MG63 (cell line): ENCODE data around the gene FADS1. TPM values are rescaled to one million over a fixed set of nuclear protein-coding genes. Genes with fewer than 3 reads are reported as not detected.

ENCODE experiments used
- DNase-seq: peaks from one replicate; pipeline ENCODE4 v3.0.0-alpha.2; 2020
- H3K27me3 ChIP-seq: fragments of 250-450 bp; sonication (Bioruptor Pico); 2 replicates; pipeline ENCODE4 v1.5.1; 2020; ENCODE audit warnings: mild to moderate bottlenecking, moderate library complexity
- H3K36me3 ChIP-seq: fragments of 250-450 bp; sonication (Bioruptor Pico); 2 replicates; pipeline ENCODE4 v1.5.1; 2020; ENCODE audit warnings: mild to moderate bottlenecking, moderate library complexity
- H3K4me3 ChIP-seq: fragments of 250-450 bp; sonication (Bioruptor Pico); 2 replicates; pipeline ENCODE4 v1.5.1; 2020; ENCODE audit warnings: mild to moderate bottlenecking, moderate library complexity
- H3K9me3 ChIP-seq: fragments of 250-450 bp; sonication (Bioruptor Pico); 2 replicates; pipeline ENCODE4 v1.5.1; 2020; ENCODE audit warnings: mild to moderate bottlenecking, moderate library complexity
- total RNA-seq: library from RNA; depleted of rRNA; stranded (reverse); fragments of >200 nt; shearing (Covaris generic); gene quantifications from 2 replicates; pipeline ENCODE4 v1.2.3, GENCODE V29; 2014; ENCODE audit warnings: low replicate concordance

The FADS1 gene
- total RNA-seq, 1 experiment from 2014 or later, result 28.3 TPM

DNA sequence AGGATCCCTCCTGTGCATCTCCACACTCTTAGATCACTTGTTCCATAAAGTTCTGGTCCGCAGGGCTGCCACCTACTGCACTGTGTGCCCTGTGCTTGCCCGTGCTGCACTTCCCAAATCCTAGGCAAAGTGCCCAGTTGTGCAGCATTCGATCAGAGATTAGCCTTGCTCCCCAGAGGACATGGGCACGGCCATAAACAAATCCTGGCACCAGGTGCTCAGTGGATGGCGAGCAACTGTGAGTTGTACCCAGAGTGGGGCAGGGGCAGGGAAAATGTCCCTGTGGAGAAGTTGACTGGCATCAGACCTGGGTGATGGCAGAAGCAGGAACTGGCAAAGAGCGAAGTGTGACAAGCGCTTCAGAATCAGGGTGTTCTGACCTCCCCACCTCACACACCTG lies 16.0 kb upstream of the FADS1 start:
- Histone ChIP-seq H3K27me3 (peaks cover 11% of the 10 kb centered on the region; the same call in 1 of the 2 replicates), H3K4me3 (no peak overlapping the region), H3K9me3 (no peaks in the 10 kb centered on the region), H3K36me3 (no peaks in the 10 kb centered on the region)
- DNase-seq, result no peak

DNA sequence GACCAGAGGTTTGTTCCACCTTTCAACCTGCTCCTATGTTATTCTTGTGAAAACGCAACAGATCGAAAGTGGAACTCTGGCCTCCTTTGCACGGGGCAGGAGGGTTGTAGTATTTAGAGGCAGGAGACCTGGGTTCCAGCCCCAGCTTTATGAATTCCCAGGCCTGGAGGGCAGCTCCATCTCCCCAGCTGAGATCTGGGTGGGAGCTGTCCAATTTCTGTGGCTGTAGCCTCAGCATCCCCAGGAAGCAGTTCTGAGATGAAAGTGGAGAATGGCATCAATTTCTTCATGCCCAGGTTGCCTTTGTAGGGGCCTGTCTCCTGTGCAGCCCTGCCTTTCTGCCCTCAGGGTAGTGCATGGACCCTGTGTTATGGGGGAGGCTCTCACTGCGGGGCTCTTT lies 15.4 kb upstream of the FADS1 start:
- DNase-seq, result no peak
- Histone ChIP-seq H3K9me3 (no peaks in the 10 kb centered on the region), H3K27me3 (peaks cover 14% of the 10 kb centered on the region; the same call in 1 of the 2 replicates), H3K4me3 (no peak overlapping the region), H3K36me3 (no peaks in the 10 kb centered on the region)

DNA sequence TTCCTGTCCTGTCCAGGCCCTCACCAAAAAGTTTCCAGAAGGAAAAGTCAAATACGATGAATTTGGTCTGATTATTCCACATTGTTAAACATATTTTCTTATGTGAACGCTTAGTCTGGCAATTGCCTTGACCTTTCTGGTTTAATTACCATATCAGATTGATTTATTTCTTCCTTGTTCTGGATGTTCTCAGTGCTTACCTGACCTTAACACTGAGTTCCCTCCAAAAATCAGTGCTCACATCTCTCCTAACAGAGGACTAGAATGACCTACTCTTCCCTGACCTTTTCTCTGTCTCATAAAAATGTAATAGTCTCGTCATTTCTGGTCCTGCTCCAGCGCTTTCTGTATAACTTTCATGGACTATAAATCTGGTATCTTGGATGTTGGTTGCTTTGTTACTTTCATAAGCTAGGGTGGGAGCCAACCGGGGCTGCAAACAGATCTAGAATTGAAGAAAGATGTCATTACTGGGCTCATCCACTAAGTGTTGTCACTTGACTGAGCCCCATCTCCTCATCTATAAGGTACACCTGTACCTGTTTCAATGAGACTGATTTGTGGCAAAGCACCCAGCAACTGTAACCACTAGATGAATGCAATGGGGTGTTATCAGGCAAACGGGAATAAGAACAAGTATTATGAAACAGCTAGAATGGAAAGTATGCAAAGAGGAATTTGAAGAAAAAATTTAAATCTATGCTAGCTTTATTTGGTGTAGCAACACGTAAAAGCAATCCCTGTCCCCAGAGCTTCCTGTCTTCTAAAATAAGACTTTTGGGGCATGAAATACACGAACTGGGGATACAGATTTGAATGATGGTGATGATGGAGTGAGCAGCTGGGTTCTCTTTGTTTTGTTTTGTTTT lies 13.7 kb upstream of the FADS1 start:
- Histone ChIP-seq H3K36me3 (no peaks in the 10 kb centered on the region), H3K27me3 (peaks cover 14% of the 10 kb centered on the region; the same call in 1 of the 2 replicates), H3K4me3 (no peak overlapping the region), H3K9me3 (no peaks in the 10 kb centered on the region)
- DNase-seq, result no peak

DNA sequence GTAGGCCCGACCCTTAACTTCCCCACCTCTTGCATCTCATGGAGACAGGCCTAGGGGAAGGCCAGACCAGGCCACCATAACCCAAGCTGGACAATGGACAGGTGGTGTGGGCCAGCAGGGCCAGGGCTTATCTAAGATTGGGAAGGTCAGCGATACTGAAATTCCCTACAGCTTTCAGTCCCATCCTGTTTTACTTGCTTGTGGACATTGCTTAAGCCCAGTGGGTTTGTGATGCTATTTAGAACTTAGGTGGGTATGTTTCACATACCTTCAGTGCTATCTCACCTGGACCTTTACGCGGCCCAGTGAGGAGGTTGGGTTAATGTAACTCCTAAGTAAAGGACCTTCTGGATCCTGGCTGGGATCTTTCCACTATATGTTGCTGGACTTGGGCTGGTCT lies 13.0 kb upstream of the FADS1 start:
- no peak for DNase-seq
- Histone ChIP-seq H3K27me3 (peaks cover 14% of the 10 kb centered on the region; the same call in 1 of the 2 replicates), H3K36me3 (no peaks in the 10 kb centered on the region), H3K4me3 (no peak overlapping the region), H3K9me3 (no peaks in the 10 kb centered on the region)

DNA sequence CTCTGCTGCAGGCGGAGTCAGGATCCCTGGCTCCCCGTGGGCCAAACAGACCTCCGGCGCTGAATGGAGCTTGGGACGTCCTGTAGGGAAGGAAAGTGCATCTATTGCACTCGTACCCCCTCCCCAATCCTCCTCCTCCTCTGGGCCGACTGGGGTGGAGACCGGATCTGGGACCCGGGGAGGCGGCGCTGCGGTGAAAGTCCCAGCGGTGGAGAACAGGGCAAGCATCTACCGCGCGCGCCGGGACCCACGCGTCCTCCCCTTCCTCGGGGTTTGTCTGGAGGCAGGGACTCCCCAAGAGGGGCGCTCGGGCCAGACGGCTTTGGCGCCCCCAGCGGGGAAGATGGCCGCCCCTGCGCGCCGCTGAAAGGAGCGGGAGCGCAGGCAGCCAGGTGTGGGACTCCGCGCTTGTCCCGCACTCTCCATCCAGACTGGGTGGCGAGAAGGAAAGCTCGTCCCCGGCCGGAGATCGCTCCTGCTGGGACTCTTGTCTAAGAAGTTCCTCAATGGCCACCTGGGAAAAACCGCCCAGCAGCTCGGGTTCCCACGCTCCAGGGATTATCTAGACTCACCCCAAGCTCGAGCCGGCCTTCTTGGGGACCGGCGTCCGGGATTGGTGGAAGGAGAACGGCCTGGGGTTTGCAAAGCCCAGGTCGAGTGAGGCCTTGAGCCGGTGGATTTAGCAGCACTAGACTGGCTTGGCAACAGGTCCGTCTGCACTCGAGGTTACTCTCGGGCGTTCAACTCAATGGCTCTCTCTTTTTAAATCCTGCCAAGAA lies 12.0 kb upstream of the FADS1 start:
- no peaks in the 10 kb centered on the region for H3K36me3 ChIP-seq
- no peaks in the 10 kb centered on the region for H3K9me3 ChIP-seq
- H3K27me3 ChIP-seq, result peaks cover 14% of the 10 kb centered on the region; the same call in 1 of the 2 replicates
- H3K4me3 ChIP-seq, result peak overlapping the region; percentile 37
- peak; percentile 9 for DNase-seq

DNA sequence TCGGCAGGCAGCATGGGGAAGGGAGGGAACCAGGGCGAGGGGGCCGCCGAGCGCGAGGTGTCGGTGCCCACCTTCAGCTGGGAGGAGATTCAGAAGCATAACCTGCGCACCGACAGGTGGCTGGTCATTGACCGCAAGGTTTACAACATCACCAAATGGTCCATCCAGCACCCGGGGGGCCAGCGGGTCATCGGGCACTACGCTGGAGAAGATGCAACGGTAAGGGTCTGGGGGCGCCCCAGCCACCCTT lies 11.5 kb upstream of the FADS1 start:
- DNase-seq, result no peak

DNA sequence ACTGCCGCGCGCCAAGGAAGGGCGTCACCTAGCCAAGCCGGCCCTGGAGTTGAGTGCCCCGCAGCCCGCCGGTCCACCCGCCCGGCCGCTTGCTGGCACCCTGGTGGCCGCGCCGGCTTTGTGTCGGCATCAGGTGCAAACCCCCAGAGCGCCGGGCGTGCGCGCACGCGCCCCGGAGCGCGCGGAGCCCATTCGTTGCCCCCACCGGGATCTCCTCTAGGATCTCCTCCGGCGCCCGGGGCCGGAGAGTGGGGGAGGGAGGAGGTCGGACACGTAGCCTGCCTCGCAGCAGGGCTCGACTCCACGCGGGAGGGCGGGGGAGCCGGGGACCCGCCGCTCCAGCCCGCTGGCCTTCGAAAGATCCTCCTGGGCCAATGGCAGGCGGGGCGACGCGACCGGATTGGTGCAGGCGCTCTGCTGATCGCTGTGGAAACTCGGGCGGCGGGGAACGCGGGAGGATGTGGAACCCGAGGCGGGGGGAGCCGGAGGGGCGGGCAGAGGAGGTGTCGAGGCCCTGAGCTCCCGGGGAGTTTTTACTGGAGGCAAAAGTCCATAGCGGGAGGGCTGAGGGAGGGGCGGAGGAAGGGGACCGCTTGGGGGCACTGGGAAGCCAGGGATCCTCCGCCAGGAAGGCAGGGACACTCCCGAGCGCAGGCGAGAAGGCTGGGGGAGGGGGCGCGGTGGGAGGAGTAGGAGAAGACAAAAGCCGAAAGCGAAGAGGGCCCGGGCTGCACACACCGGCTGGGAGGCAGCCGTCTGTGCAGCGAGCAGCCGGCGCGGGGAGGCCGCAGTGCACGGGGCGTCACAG lies 11.0 kb upstream of the FADS1 start, which contains the start of gene FADS2:
FADS2 (plus strand) TSS at position 730 of the 808 bp plus-strand sequence. CDS start 91 bp downstream, outside the sequence.
- no peaks in the 10 kb centered on the region for H3K9me3 ChIP-seq
- peak; percentile 76 for DNase-seq
- peak within 1 kb of the TSS; percentile 37 for H3K4me3 ChIP-seq
- H3K27me3 ChIP-seq, result peaks cover 14% of the 10 kb centered on the region; the same call in 1 of the 2 replicates
- no peaks in the 10 kb centered on the region for H3K36me3 ChIP-seq

More for the DNA sequence above, 11.5 kb upstream of the FADS1 start:
- peak overlapping the region; percentile 37 for H3K4me3 ChIP-seq
- no peaks in the 10 kb centered on the region for H3K9me3 ChIP-seq
- H3K36me3 ChIP-seq, result no peaks in the 10 kb centered on the region
- peaks cover 14% of the 10 kb centered on the region; the same call in 1 of the 2 replicates for H3K27me3 ChIP-seq

DNA sequence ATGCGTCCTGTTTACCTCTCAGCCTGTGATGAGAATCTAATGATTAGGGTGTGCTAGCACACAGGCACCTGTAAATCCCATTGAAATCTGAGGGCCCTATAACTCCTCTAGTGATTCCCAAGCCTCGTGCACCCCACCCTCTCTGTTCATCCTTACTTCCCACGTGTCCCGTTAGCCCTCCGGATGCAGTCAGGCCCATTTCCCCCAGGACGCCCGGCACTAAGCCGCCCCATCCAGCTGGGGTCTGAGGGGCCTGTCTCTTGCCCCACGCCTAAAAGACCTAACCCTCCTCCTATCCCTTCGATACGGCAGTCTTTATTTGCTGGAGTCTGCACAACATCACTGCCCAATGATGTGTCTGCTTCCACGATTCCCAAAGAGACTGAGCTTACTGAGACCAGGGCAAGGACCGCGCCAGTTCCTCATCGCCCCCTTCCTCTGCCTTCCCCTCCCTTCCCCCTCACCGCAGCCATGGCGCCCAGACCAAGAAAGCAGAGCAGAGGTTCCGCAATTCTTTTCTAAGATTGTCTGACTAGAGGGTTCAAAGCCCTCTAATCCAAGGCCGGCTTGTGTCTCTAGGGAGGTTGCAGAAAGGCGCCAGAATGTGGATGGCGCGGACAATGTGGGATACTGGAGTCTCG lies 10.2 kb upstream of the FADS1 start:
- Histone ChIP-seq H3K9me3 (no peaks in the 10 kb centered on the region), H3K4me3 (peak overlapping the region; percentile 37), H3K36me3 (no peaks in the 10 kb centered on the region), H3K27me3 (peaks cover 14% of the 10 kb centered on the region; the same call in 1 of the 2 replicates)
- DNase-seq, result no peak

DNA sequence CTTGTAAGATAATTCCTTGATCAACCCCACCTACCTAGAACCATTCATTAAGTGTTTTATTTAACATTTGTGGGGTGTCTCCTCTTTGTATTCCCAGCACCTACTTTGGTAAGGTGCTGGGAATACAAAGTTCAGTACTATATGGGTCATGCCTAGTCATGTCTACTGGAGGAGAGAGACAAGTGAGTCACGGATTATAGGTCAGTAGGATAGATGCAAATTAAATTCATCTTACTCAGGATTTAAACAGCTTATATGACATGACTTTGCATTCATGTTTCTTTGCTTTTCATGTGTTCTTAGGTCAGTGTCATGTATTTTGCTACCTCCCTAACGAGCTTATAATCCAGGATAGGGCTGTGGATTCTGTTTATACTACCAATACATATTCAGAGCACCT lies 3.4 kb upstream of the FADS1 start:
- Histone ChIP-seq H3K4me3 (no peak overlapping the region), H3K9me3 (no peaks in the 10 kb centered on the region), H3K36me3 (no peaks in the 10 kb centered on the region), H3K27me3 (no peaks in the 10 kb centered on the region)
- no peak for DNase-seq

DNA sequence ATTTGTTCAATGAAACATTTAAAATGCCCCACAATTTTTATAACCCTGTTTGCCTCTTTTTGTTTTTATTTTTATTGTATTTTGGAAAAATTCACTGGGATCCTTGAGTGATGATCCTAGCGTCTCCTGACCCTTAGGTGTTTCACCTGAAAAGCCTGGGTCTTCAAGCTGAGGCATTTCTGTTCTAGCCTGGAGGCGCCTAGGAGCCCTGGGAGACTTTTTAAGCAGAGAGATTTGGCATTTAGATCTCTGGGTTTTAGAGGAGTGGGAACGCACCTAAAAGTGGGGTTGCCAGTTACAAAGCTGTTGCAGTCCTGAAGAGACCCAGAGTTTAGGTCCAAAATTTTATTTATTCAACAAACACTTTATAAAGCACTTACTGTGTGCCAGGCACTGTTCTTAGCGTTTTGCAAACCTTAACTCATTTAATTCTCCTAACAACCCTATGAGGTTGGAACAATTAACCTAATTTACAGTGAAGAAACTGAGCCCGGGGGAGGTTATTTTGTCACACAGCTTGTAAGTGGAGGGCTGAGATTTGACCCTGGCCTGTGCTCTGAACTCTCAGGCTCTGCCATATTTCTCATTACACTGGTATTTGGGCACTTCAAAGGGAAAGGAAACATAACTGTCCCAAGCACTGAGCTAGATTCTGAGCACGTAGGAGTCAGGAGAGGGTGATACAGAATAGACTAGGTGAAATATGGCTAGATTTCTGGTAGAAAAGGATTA lies 834 bp upstream of the FADS1 start:
- H3K36me3 ChIP-seq, result peaks cover 3% of the 10 kb centered on the region; the same call in 1 of the 2 replicates
- peak overlapping the region; percentile 54 for H3K4me3 ChIP-seq
- no peaks in the 10 kb centered on the region for H3K9me3 ChIP-seq
- H3K27me3 ChIP-seq, result no peaks in the 10 kb centered on the region
- no peak for DNase-seq

DNA sequence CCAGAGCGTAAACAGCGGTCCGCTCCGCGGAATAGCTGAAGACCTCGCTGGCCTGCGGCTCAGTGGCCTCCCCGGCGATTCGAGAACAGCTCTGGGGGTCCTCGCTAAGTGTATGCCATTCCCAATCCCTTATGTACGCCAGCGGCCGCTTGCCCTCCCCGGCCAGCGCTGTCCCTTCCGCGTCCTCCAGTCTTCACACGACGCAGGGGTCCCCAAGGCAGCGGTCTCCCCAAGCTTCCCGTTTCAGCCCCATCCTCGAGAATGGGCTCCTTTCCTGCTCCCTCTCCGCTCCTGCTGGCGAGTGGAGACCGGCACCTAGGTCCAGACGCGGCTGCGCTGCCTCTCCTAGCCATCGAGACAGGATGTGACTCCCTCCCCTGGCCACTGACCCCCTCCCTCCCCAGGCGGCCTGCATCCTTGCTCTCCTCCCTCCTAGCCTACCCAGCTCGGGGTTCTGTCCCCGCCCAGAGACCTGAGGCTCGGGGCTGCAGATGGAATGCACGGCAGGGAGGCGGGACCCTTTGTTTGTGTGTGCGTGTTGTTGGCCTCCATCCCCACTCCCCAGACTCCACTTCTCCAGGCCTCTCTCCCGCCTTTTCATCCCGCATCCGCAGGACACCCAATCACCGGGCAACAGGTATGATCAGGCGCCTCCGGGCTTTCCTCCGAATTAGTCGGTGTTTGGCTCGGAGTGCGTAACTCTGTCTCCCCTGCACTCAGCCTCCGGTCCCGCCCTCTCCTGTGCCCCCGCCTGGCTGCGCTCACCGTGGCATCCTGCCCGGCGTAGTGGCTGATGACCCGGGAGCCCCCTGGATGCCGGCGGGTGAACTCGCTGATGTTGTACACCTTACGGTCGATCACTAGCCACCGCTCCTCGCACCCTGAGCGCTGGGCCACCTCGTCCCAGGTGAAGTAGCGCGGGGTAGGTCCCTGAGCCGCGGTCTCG lies 740 bp downstream of the FADS1 start:
- H3K9me3 ChIP-seq, result no peaks in the 10 kb centered on the region
- DNase-seq, result peak; percentile 83
- peaks cover 7% of the 10 kb centered on the region for H3K36me3 ChIP-seq
- H3K27me3 ChIP-seq, result no peaks in the 10 kb centered on the region
- H3K4me3 ChIP-seq, result peak overlapping the region; percentile 54

DNA sequence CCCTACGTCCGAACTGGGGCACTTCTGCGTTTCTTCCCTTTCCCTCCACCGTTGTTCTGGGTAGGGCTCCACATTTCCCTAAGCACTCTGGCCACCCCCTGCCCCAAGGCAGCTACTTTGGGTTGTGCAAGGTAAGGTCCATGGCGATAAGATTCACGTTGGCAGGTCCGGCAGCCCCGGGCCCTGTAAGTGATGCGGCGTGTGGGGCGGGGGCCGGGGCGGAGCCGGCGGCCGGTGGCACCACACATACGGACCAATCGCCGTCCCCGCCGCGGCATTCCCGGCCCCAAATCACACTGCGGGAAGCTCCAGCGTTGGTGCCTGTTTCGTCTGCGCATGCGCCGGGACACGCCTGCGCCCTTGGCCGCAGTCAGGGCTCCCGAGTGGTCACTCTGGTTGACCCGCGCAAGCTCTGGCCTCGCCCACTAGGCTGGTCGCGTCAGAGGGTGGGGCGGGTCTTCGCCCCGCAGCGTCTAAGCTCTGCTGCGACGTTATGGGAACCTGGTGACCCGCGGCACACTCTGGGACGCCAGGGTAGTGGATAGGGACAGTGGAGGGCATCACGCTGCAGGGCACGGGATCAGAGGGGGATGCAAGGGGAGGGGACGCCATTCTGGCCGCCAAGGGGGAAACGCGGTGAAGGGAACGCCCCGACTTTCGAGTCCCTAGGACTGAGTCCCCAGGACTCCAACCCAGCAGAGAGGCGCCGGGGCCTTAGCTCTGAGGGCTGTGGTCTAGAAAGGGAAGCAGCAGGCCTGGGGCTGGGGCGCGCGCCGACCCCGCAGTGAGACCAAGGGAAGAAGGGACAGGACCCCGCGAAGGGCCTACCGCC lies 1.6 kb downstream of the FADS1 start:
- DNase-seq, result peak; percentile 97

DNA sequence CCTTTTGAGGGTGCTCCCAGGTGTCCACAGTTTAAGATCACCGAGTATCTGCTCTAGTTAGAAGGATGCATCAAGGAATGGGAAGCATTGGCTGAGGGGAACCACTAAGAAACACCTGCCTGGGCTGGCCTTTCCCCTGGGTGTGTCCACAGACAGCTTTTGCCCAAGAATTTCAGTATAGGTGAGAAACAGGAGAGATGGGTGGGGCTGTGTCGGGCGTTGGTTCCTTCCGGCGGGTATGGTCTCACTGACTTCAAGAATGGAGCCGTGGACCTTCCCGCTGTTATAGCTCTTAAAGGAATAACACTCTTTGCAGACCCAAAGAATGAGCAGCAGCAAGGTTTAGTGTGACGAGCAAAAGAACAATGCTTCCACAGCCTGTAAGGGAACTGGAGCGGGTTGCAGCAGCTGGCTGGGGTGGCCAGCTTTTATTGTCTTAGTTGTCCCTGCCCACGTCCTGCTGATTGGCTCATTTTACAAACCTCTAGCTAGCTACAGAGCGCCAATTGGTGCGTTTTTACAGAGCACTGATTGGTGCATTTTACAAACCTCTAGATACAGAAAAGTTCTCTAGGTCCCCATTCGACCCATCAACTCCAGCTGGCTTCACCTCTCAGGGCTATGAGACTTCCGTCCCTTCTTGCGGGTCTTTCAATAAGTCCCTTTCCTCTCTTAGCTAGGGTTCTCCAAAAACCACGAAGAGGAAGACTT lies 2.4 kb downstream of the FADS1 start:
- H3K4me3 ChIP-seq, result peak overlapping the region; percentile 54
- peaks cover 19% of the 10 kb centered on the region for H3K36me3 ChIP-seq
- DNase-seq, result peak; percentile 14
- H3K27me3 ChIP-seq, result no peaks in the 10 kb centered on the region
- H3K9me3 ChIP-seq, result no peaks in the 10 kb centered on the region

More for the DNA sequence above, 1.6 kb downstream of the FADS1 start:
- Histone ChIP-seq H3K4me3 (peak overlapping the region; percentile 54), H3K36me3 (peaks cover 11% of the 10 kb centered on the region), H3K27me3 (no peaks in the 10 kb centered on the region), H3K9me3 (no peaks in the 10 kb centered on the region)
